ENCODE data around the gene ABCA4.
"Not testable (repeated sequence)": the region's sequence is repeated elsewhere in the genome, so short reads cannot be mapped to it uniquely, and the experiment has no call there.

ABCA4 gene

DNA sequence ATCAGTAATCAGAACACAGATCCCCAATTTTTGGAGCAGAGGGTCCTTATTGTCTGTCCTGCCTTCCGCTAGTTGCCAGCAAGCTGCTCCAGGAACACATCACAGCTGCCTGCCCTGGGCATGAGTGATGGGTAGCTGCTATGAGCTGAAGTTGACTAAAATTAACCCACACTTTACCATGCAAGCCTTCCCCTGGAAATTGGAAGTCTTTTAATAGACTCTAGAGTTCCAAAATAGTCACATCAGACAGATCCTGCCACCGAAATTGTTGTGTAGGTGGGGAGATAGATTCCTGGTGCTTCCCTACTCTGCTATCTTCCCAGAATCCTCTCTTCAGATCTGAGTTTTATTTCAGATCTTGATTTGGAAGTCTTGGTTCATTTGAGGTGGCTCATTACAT is 148.6 kb downstream of the ABCA4 start:
- no peak for DNase-seq

DNA sequence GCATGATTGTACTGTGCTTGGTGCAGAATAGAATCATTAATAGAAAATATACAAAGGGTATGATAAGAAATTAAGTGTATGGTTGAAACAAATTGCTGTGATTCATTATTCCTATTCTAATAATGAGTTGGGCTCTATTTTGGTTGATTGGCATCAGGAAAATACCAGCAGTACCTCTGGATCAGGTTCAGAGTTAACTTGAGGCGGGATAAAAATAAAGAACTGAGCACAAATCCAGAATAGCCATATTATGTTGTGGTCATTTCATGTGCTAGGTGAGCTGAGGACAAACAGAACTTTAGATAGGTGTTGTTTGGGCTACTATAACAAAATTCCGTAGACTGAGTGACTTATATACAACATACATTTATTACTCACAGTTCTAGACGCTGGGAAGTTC is 151.1 kb downstream of the ABCA4 start:
- DNase-seq, result no peak

- DNase-seq, result no peak
Measured at GRCh38 chr1:93969371-93969770, 151.6 kb downstream of the ABCA4 start.

- DNase-seq, result no peak
Measured at GRCh38 chr1:93967306-93967705, 153.6 kb downstream of the ABCA4 start.

GRCh38 chr1:93965888-93966287 is 155.1 kb downstream of the ABCA4 start:
- DNase-seq, result no peak

DNA sequence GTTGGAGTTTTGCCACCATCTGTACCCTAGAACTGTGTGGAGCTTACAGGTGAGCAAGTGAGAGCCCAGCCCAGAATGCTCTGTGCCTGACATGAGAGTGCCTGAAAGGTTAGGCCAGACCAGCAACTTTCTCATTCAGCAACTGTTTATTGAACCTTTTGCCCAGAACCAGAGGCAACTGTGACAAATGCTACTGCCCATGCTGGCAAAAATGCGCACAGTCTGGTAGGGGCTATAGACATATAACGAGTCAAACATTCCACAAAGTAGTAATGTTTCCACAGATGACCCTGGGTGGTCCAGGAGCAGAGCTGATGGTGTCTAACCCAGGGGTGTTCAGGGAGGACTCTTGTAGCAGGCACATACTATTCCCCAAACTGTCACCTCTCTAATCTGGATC is 155.7 kb downstream of the ABCA4 start:
- DNase-seq, result no peak

DNA sequence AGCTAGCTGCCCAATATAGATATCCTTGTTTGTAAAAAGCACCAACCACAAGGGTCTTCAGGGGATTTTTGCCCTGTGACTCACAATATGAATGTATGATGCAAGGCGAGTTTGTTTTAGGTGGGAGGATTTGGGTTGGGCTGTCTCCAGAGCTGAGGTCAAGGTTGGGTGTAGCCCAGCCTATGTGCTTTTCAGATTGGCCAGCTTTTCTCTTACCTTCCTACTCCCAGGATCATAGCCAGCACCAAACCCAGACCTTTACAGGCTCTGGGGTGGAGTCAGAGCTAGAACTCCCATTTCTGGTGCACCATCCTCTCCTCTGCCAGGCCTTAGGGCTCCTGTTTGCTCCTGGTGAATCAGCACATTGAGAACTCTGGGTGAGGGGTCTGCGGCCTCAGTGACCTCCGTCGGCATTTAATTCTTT is 156.2 kb downstream of the ABCA4 start:
- no peak for DNase-seq

DNA sequence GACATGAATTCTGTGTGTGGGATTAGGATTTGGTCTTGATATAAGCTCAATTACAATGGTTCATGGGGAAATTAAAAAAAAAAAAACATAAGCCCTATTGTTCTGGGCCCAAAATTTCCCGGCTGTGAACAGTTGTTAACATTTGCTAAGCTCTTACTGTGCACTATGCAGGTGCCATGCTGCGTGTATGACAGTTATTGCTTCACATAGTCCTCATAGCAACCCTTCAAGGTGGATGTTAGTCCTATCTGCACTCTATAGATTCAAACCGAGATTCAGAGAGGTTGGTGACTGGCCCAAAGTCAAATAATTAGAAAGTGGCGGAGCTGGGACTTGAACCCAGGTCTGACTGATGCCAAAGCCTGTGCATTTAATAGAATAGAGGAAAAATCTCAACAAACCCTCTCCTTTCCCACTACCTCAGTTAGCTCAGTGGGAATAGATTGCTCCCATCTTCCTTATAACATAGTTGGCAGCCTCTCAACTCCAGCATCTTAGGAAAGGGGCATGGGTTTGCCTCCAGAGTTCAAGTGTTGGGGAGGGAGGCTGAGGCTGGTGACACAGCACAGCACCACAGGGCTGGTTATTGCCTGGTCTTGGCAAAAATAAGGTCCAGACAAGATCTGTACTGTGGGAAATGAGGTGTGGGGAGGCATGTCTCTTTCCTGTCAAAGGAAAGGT is 156.7 kb downstream of the ABCA4 start:
- no peak for DNase-seq

GRCh38 chr1:93963585-93963984 is 157.4 kb downstream of the ABCA4 start:
- DNase-seq, result no peak

DNA sequence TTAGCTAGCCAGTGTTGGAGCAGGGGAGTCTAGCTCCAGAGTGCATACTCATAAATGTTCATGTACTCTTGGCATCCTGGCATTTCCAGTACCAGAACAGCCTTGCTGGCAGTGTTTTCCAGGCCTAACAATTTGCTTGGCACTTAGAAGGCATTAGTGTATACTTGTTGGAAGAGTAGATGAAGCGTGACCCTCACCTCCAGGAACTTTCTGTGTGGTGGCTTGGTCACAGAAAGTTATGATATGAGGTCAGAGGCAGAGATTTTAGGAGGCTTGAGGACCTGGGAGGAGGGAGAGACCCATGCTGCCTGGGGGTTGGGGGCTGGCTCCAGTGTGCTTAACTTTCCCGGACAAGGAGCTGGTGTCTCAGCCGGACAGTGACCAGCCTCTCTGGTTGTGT is 159.0 kb downstream of the ABCA4 start:
- no peak for DNase-seq

DNA sequence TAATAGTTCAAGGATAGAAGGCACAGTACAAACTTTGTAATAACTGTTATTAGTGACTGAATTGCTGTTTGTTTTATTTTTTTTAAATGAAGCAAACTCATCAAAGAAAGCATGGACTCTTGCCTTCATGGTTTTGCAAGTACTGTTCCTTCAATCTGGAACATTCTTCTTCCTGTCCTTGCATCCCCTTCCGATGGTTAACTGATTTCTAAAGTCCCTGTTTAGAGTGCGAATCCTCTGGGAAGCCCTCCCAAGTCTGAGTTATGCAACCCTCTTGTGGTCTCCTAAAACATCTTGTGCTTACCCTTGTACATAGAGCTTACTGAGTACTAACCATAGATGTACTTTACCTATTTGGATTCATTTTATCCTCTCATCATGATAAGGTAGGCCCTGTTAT is 159.5 kb downstream of the ABCA4 start:
- DNase-seq, result no peak

GRCh38 chr1:93960641-93961147 is 160.3 kb downstream of the ABCA4 start:
- DNase-seq, result no peak

- no peak for DNase-seq
Measured at GRCh38 chr1:93959413-93959812, 161.5 kb downstream of the ABCA4 start.

GRCh38 chr1:93958726-93959100 is 162.2 kb downstream of the ABCA4 start:
- peak; percentile 16 for DNase-seq

GRCh38 chr1:93958032-93958725 is 162.8 kb downstream of the ABCA4 start:
- DNase-seq, result no peak

DNA sequence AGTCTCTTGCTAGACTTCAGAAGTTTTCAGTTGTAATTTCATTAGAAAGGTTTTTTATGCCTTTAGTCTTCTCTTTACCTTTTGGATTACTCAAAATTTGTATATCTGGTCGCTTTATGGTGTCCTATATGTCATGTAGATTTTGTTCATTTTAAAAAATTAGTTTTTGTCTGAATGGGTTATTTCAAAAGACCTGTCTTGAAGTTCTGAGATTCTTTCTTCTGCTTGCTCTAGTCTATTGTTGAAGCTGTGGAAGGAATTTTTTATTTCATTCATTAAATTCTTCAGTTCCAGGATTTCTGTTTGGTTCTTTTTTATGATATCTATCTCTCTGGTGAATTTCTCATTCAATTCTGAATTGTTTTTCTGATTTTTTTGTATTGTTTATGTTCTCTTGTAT is 165.2 kb downstream of the ABCA4 start:
- no peak for DNase-seq

- not testable (repeated sequence) for DNase-seq
Measured at GRCh38 chr1:93947002-93947686, 173.8 kb downstream of the ABCA4 start.
